ENCODE results near the gene MAPRE3. TPM values are rescaled to one million over a fixed set of nuclear protein-coding genes. Genes with fewer than 3 reads are reported as not detected.
A peak's percentile ranks its signal among the peaks of the same experiment; 100 is the strongest.

The MAPRE3 gene
- total RNA-seq (5.0 and 6.1 TPM in 2 replicates), polyA plus RNA-seq (4.4 and 6.7 TPM in 2 replicates), polyA minus RNA-seq (4.5 and 6.8 TPM in 2 replicates), Bru-seq, nascent RNA (percentile 41 among the genes with signal in this experiment), BruChase-seq, experiment 1, labeled RNA remaining after a 6-hour chase (percentile 45 among the genes with signal in this experiment), BruChase-seq, experiment 2, labeled RNA remaining after a 2-hour chase (percentile 42 among the genes with signal in this experiment)
- 4.5 and 4.6 TPM in 2 replicates for polyA plus RNA-seq (2011; cell fraction: cytosol; rRNA removed)
- 24.1 and 25.1 TPM in 2 replicates for polyA plus RNA-seq (2011; cell fraction: nucleus; rRNA removed)
- polyA plus RNA-seq (2012), result 5.8 and 8.2 TPM in 2 replicates
- 2.0 TPM for polyA minus RNA-seq (2011; cell fraction: cytosol; rRNA and poly(A)+ RNA removed)
- polyA minus RNA-seq (2011; cell fraction: nucleus; rRNA and poly(A)+ RNA removed), result 4.7 and 5.6 TPM in 2 replicates
- long read RNA-seq, transcript MAPRE3-201 (7 exons, 1,892 nt), result major isoform, 8 of 14 reads
- long read RNA-seq, partial matches to known transcripts, result 2 of 14 reads
- long read RNA-seq, other reads (novel, unspliced or antisense), result 1 of 14 reads

DNA sequence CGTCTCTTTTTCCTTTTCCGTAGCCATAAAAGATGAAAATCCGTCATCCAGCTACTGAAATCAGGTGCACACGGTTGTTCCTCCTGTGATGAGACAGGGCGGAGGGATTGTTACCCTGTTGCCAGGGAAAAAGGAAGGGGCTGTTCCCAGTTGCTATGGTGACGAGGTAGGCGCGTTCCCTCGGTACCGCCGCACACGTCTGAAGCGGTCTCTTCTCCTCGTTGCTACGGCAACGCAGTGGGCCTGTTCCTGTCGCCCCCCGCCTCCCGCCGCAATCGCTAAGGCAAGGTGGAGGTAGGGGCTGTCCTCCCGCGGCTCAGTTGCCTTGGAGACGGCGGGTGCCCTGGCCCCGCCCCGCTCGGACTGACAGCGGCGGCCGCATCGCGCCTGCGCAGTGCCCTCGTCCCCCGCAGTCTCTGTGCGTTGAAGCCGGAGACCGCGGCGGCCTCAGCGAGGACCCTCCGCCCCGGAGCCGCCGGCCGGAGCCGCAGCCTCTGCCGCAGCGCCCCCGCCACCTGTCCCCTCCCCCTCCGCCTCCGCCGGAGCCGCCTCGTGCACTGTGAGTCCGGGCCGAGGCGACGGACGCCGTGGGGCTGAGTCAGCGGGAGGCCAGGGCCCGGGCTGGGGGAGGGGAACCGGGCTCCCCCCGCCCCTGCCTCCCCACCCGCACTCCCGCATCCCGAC, at the start of gene MAPRE3:
Gene MAPRE3 (plus strand): TSS at position 394 of the 684 bp plus-strand sequence. CDS start 51,582 bp downstream, outside the sequence.
- peak; percentile 85 for FAIRE-seq
- POLR2A ChIA-PET, result no interaction called here

DNA sequence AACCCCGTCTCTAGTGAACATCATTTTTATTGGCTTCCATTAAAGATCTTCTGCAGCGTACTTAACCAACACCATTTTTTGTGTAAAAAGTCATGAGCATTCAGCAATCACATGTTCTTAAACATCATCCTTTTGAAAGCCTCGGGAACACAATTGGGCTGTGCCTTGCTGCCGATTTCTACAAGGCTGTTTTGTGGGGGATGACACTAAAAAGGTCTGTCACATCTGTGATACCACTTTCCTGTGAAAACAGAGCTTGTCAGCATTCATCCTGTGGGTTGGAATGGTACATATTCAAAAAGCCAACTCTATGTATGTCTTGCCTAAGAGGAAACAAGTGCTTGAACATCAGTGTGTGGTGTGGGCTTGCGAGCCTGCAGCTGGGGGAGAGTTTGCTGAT, 49.1 kb upstream of the MAPRE3 start:
- CTCF ChIA-PET, result interaction anchor here (1.0 to 3.6 kb wide), 6 partner anchors 12 to 75 kb away, joined by 3 to 63 read pairs (median 6); no protein-coding TSS in a partner anchor
- TF ChIP-seq, protein P1, sequence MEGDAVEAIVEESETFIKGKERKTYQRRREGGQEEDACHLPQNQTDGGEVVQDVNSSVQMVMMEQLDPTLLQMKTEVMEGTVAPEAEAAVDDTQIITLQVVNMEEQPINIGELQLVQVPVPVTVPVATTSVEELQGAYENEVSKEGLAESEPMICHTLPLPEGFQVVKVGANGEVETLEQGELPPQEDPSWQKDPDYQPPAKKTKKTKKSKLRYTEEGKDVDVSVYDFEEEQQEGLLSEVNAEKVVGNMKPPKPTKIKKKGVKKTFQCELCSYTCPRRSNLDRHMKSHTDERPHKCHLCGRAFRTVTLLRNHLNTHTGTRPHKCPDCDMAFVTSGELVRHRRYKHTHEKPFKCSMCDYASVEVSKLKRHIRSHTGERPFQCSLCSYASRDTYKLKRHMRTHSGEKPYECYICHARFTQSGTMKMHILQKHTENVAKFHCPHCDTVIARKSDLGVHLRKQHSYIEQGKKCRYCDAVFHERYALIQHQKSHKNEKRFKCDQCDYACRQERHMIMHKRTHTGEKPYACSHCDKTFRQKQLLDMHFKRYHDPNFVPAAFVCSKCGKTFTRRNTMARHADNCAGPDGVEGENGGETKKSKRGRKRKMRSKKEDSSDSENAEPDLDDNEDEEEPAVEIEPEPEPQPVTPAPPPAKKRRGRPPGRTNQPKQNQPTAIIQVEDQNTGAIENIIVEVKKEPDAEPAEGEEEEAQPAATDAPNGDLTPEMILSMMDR (IDR thresholded peaks at IDR 0.05; ENCODE audit: extremely low read depth in 1 of 2, insufficient read depth in 1 of 2, low read depth in 1 of 2, low read length in 2 of 2), result no peak
- peaks cover 5% of the 10 kb centered on the region in 2 experiments for H3K27me3 ChIP-seq (ENCODE audit: control insufficient read depth in 2 of 2, insufficient read depth in 2 of 2, low read length in 2 of 2)
- no peaks in the 10 kb centered on the region for H3K9me1 ChIP-seq (replicated peaks; ENCODE audit: control insufficient read depth, extremely low read depth, insufficient read depth, low read length)
- no peaks in the 10 kb centered on the region for H3K9me3 ChIP-seq (replicated peaks; ENCODE audit: control insufficient read depth, insufficient read depth, low read length)
- no peaks in the 10 kb centered on the region for H3K4me1 ChIP-seq (ENCODE audit: control insufficient read depth, extremely low read depth, insufficient read depth, low read length)
- H3K4me3 ChIP-seq (replicated peaks in 1 of 3; ENCODE audit: insufficient read depth in 1 of 3, low read depth in 1 of 3, low read length in 3 of 3), result no peak overlapping the region
- no peaks in the 10 kb centered on the region for H3K36me3 ChIP-seq (ENCODE audit: control insufficient read depth in 2 of 2, extremely low read depth in 1 of 2, insufficient read depth in 2 of 2, low read length in 2 of 2)
- H3K79me2 ChIP-seq (ENCODE audit: control insufficient read depth, insufficient read depth, low read length), result no peaks in the 10 kb centered on the region
- DNase-seq (ENCODE audit: low read depth, low spot score) (no peak), FAIRE-seq (no peak)
- H3K4me2 ChIP-seq (ENCODE audit: insufficient read depth, low read length), result no peak overlapping the region
- POLR2A ChIA-PET, result no interaction called here
- dilution Hi-C loops (cut with MboI; ENCODE audit: extremely low pct_ligation_motif_present, low sequenced_read_pairs) (no loop called here), intact Hi-C loops (cut with micrococcal nuclease) (loop anchor here (5.0 kb wide), 1 partner anchor 74 kb away; the partner anchor contains the start of gene DPYSL5)
- H3K9ac ChIP-seq (replicated peaks; ENCODE audit: extremely low read depth, insufficient read depth, low read length), result no peak overlapping the region
- H4K20me1 ChIP-seq (replicated peaks; ENCODE audit: control insufficient read depth, extremely low read depth, insufficient read depth, low read length), result no peaks in the 10 kb centered on the region
- BruUV-seq (replicated peaks), result no TSS peak
- H2AFZ ChIP-seq (ENCODE audit: low read depth, low read length), result no peak overlapping the region
- no peak overlapping the region for H3K27ac ChIP-seq (ENCODE audit: insufficient read depth, low read depth, low read length)

More for the DNA sequence above, at the start of gene MAPRE3:
- H3K27me3 ChIP-seq (ENCODE audit: control insufficient read depth in 2 of 2, insufficient read depth in 2 of 2, low read length in 2 of 2), result peaks cover 20 to 23% of the 10 kb centered on the region in 2 experiments
- no peak for TF ChIP-seq GATA2 (IDR thresholded peaks at IDR 0.05; ENCODE audit: insufficient read depth, insufficient read length, low read depth, low read length)
- TF ChIP-seq MYC (IDR thresholded peaks at IDR 0.05; ENCODE audit: low read depth, low read length), result no peak
- TF ChIP-seq POLR2A (IDR thresholded peaks at IDR 0.05; ENCODE audit: low read depth, low read length), result no peak
- TF ChIP-seq EZH2 (IDR thresholded peaks at IDR 0.05; ENCODE audit: borderline replicate concordance, low read depth, low read length, severe bottlenecking), result peak; percentile 48
- H3K9ac ChIP-seq (replicated peaks; ENCODE audit: extremely low read depth, insufficient read depth, low read length), result no peak within 1 kb of the TSS
- H3K4me1 ChIP-seq (ENCODE audit: control insufficient read depth, extremely low read depth, insufficient read depth, low read length), result peaks cover 2% of the 10 kb centered on the region
- CTCF ChIA-PET, result interaction anchor here (0.8 to 5.2 kb wide), 4 partner anchors 8 to 47 kb away, joined by 3 to 44 read pairs (median 9); no protein-coding TSS in a partner anchor
- no peaks in the 10 kb centered on the region for H3K36me3 ChIP-seq (ENCODE audit: control insufficient read depth in 2 of 2, extremely low read depth in 1 of 2, insufficient read depth in 2 of 2, low read length in 2 of 2)
- dilution Hi-C loops (cut with MboI; ENCODE audit: extremely low pct_ligation_motif_present, low sequenced_read_pairs) (no loop called here), intact Hi-C loops (cut with micrococcal nuclease) (no loop called here)
- peak; percentile 85 for DNase-seq (ENCODE audit: low read depth, low spot score)
- no peaks in the 10 kb centered on the region for H4K20me1 ChIP-seq (replicated peaks; ENCODE audit: control insufficient read depth, extremely low read depth, insufficient read depth, low read length)
- H3K9me3 ChIP-seq (replicated peaks; ENCODE audit: control insufficient read depth, insufficient read depth, low read length), result no peaks in the 10 kb centered on the region
- no peak within 1 kb of the TSS for H3K27ac ChIP-seq (ENCODE audit: insufficient read depth, low read depth, low read length)
- H3K9me1 ChIP-seq (replicated peaks; ENCODE audit: control insufficient read depth, extremely low read depth, insufficient read depth, low read length), result no peaks in the 10 kb centered on the region
- peak within 1 kb of the TSS in 2 of 3 experiments; percentile 29 to 75 for H3K4me3 ChIP-seq (replicated peaks in 1 of 3; ENCODE audit: insufficient read depth in 1 of 3, low read depth in 1 of 3, low read length in 3 of 3)
- BruUV-seq (replicated peaks), result no TSS peak
- peak within 1 kb of the TSS; percentile 40 for H3K4me2 ChIP-seq (ENCODE audit: insufficient read depth, low read length)
- no peaks in the 10 kb centered on the region for H3K79me2 ChIP-seq (ENCODE audit: control insufficient read depth, insufficient read depth, low read length)
- H2AFZ ChIP-seq (ENCODE audit: low read depth, low read length), result peak within 1 kb of the TSS; percentile 47

Measured in endothelial cell of umbilical vein (primary cell).